Measurements from ENCODE around the gene KRT2.

DNA sequence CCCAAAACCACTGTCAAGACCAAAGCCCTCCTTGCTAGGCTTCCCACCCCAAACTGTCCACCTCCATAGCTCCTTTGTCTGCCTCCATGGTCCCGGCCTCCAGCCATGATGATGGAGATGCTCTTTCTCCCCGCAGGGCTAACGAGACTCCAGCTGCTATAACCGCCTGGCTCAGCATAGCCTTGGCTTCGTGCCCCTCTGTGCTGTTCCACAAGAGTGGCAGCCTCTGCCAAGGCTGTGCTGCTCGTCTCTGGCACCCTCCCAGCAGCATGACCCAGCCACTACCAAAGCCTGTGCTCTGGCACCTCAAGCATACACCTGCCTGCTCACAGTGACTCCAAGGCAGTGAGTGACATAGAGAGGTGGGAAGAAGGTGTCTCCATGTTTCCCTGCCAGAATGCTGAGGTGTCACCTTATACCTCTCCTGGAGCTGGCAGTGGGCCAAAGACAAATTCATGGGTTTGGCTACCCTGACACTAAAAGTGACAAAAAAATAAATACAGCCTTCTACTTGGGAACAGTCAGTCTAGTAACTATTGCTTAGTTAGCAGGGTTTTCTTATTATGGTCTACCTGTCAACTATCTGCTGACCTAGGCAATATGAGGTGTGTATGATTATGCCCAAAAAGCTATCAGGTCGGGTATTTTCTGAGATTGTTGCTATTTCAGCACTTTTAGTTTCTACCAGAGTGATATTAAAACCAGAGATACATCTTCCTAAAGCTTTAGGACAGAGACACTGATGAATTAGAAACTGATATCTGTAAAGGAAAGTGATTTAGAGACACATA, 17.6 kb downstream of the KRT2 start:
- TF ChIP-seq, protein P1, sequence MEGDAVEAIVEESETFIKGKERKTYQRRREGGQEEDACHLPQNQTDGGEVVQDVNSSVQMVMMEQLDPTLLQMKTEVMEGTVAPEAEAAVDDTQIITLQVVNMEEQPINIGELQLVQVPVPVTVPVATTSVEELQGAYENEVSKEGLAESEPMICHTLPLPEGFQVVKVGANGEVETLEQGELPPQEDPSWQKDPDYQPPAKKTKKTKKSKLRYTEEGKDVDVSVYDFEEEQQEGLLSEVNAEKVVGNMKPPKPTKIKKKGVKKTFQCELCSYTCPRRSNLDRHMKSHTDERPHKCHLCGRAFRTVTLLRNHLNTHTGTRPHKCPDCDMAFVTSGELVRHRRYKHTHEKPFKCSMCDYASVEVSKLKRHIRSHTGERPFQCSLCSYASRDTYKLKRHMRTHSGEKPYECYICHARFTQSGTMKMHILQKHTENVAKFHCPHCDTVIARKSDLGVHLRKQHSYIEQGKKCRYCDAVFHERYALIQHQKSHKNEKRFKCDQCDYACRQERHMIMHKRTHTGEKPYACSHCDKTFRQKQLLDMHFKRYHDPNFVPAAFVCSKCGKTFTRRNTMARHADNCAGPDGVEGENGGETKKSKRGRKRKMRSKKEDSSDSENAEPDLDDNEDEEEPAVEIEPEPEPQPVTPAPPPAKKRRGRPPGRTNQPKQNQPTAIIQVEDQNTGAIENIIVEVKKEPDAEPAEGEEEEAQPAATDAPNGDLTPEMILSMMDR (IDR thresholded peaks at IDR 0.05), result no peak
- no peak for TF ChIP-seq POLR2A (IDR thresholded peaks at IDR 0.05)
